Superior temporal gyrus (tissue), 1 donor: Measurements from ENCODE around the gene RSU1.

Experiments
- DNase-seq: peaks from one replicate; pipeline ENCODE4 v3.0.0-alpha.2; 2016; ENCODE audit errors: extremely low spot score

Gene RSU1

DNA sequence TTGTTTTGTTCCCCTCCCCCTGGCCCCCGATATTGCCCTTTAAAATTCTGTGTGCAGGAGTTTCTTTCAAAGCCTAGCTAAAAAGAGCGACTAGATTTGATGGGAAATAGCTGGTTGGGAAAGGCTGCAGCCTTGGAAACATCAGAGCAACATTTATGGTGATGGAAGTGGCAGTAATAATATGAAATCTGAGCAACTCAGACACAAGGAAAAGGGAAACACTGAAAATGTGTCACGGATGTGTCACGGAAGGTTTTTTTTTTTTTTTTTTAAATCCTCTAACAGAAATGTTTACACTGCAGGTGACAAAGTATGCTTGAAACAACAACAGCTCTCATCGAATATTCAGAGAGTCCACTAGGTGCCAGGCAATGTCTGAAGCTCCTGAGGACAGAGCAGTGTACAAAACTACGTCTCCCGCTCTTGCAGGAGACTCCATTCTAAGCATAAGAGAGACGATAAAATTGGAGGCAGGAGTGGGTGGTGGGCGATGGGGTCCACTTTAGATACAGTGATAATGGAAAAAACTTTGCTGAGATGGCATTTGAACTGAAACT, 143.0 kb downstream of the RSU1 start:
- DNase-seq, result no peak

DNA sequence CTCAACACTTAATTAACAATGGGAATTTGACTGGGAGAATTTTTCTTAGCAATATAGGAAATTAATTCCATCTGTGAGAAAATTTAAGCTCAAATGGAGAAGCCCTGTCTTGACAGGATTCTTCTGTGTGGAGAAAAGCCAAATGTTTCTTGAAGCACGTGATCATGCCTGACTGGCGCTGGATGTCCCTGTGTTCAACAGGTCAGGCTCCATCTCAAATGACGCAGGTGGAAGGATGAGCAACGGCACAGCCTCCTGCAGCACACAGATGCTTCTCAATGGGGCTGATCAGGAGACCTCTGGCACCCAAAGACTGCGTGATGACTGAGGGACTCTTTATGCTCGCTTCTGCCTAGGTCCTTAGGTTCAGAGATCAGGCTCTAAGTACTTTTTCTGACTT, 143.8 kb downstream of the RSU1 start:
- DNase-seq, result no peak

GRCh38 chr10:16663444-16663843, 153.8 kb downstream of the RSU1 start:
- no peak for DNase-seq

GRCh38 chr10:16662923-16663322, 154.3 kb downstream of the RSU1 start:
- DNase-seq, result no peak

GRCh38 chr10:16656895-16657294, 160.3 kb downstream of the RSU1 start:
- DNase-seq, result no peak

GRCh38 chr10:16653224-16653623, 164.0 kb downstream of the RSU1 start:
- no peak for DNase-seq

- no peak for DNase-seq
These were observed 165.1 kb downstream of the RSU1 start for GRCh38 chr10:16652154-16652553.

GRCh38 chr10:16649757-16650156, 167.5 kb downstream of the RSU1 start:
- no peak for DNase-seq

DNA sequence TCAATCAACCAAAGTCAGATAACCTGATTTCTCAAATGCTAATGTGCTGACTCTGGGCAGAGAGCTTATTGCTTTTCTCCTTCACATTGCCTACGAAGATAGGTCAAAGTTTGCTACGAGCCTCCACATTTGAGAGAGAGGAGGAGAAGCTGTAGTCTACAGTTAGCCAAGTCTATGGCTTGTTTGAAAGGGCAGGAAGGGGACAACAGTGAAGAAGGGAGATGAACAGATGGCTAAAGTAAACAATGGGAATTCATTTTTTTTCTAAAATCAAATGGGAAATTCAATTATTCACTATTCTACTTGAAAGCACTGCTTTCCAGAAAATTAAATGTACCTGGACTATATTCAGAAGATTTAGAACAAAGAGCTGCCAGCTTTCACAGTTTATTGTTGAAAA, 168.9 kb downstream of the RSU1 start:
- no peak for DNase-seq

DNA sequence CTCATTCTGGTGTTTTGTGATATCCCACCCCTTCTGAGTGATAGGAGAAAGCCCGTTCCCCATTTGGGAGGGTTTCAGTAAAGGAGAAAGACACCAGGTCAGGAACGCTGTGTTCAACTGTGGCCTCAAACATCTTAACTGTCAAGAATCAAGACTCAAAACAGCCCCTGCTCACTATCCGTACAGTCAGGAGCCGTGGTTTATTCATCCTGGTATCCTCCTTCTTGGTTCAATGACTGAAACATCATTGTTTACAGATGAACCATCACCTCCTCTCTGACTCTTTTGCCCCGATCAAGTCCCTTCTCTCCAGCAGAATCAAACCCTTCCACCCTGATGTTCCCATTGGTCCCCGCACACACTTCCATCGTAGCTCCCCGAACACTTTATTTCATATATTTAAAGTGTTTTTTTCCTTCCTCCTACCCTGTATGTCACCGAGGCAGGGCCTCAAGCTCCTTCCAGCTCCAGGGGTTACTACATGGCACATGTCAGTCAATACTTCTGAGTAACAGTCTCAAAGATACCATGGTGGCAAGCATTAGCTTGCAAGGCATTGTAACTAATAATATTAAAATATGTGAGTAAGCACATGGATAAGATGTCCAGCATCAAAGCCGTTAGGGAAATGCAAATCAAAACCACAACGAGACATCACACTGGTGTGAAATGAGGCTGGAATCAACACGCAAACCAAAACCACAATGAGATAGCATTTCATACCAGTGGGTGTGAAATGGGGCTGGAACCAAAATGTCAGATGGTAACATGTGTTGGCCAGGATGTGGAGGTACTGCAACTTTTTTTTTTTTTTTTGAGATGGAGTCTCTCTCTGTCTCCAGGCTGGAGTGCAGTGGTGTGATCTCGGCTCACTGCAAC, 170.8 kb downstream of the RSU1 start:
- no peak for DNase-seq

DNA sequence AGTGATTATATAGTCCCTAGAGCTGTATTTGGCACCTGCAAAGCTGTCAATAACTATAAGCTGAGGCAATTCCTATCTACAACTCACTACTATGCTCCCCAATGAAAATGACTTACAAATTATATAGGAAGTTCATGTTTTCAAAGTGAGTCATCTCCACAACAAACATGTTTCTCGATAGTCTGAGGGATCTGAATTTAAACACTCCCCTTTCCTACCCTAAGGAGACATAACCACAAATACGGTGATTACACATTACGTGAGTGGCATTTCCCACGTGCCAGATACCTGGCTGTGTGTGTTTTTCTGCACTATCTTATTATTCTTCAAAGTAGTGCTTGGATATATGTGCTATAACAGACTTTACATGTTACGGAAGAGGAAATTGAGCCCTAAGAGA, 173.1 kb downstream of the RSU1 start:
- no peak for DNase-seq

GRCh38 chr10:16643502-16643901, 173.7 kb downstream of the RSU1 start:
- no peak for DNase-seq

DNA sequence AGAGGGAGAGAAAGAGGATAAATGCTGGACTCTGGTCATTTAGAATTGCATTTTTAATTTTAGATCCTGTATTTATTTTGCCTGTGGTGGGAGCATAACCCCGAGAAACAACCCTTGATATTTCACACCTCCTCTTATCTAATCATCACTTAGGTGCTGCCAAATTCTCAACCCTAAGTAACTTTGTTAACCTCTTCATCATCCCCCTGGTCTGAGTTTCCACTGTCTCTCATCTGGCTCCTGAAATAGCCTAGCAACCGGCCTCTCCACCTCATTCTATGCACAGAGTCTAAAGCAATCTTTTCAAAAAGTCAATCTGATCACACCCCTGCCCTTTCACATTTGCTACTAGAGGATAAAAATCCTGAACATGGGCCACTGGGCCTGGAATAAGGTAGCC, 177.1 kb downstream of the RSU1 start:
- no peak for DNase-seq

DNA sequence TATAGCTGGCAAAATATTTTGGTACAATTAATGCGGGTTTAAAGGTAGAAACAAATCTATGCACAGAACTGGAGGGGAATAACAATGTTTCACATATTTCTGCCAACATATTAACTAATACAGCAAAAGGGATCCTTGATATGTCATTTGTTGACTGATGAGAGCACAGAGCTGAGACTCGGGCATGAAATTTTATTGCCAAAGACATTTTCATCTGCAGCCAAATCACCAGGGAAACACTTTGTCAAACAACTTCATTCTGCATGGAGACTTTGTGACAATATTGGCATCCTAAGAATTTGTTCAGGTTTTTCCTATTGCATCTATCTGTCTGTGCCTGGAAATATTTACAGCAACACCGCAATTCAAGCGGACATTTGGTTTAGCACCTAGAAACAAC, 177.8 kb downstream of the RSU1 start:
- DNase-seq, result no peak

GRCh38 chr10:16632996-16633395, 184.2 kb downstream of the RSU1 start:
- DNase-seq, result no peak

- DNase-seq, result no peak
These were observed 190.5 kb downstream of the RSU1 start for GRCh38 chr10:16626697-16627096.

DNA sequence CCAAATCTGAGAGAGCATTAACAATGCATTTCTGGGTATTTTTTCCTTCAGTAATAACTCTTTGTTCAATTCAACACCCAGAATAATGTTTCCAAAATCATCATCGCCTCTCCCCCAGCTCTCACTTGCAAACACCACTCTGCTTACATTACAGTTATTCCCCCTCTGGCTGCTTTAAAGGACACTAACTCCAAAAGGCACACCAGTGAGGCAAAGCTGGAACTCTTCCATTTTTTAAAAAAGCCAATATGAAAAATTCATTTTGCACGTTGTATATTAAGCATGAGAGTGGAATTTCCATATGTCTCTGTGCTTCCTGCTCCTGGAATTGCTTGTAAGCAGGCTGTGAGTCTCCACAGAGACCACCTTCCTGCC, 204.3 kb downstream of the RSU1 start:
- DNase-seq, result no peak

GRCh38 chr10:16612115-16612980, 204.9 kb downstream of the RSU1 start:
- DNase-seq, result peak; percentile 54

DNA sequence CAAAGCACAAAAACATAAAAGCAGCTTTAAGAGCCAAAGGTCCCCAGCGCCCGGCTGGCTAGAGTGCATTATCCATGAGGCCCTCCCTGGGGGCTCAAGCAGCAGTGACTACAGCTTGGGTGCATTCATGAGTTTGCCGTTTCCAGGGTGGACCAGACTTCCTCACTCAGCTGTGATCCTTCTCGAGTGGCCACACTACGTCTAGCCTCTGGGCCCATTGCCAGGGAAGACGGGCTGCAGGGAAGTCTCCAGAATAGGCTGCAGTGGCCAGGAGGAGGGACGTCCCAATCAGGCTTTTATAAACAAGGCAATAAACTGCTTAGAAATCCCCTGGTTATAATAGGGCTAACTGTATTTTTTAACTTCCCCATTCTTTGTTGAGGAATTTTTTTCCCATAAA, 206.2 kb downstream of the RSU1 start:
- DNase-seq, result no peak

DNA sequence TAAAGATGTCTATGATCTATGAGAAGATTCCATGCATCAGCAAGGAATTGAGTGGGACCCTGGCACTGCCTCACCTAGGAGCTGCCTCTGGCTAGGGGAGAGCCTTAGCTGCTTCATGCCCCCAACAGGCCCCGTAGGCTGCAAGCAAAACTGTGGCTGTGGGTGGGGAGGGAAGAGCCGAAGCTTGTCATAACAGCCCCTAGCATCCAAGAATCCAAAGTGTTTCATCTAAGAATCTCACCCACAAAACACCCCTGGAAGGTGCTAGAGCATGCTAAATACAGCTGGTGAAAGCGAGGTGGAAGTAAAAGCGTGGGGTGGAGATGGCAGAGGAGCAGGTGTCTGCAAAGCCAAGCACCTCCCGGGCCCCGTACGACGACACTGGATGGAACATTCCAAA, 208.0 kb downstream of the RSU1 start:
- no peak for DNase-seq

GRCh38 chr10:16606923-16607322, 210.3 kb downstream of the RSU1 start:
- DNase-seq, result no peak

- DNase-seq, result no peak
These were observed 210.8 kb downstream of the RSU1 start for GRCh38 chr10:16606421-16606820.

DNA sequence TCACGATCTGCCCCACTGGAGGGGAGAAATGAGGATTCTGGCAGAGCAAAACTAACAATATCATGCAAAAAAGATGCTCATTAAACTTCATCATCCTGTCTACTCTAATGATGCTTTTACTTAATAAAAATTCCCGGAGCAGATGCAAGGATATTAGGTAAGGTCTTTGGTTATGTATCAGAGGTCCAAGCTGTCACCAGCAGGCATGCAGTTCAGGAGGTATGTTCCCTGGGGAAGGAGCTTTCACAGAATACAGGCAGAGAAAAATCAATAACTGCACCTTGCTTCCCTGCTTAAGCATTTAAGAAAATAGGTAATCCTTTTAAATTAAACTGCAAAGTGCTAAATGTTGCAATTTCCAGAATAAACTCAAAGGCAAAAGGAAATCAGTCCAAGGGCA, 213.9 kb downstream of the RSU1 start:
- no peak for DNase-seq
